Chondrocyte (in vitro differentiated cells): ENCODE results near the gene PPFIA3. TPM values are rescaled to one million over a fixed set of nuclear protein-coding genes. Genes with fewer than 3 reads are reported as not detected.

ENCODE experiments used
- DNase-seq: peaks from one replicate; pipeline ENCODE4 v3.0.0; 2021; ENCODE audit warnings: mixed read lengths, low spot score
- H3K27ac Mint-ChIP-seq: one replicate; pipeline ENCODE4 v1.8.0; 2021; ENCODE audit warnings: mild to moderate bottlenecking, moderate library complexity, mixed read lengths; ENCODE audit not compliant: unreplicated experiment
- H3K27me3 Mint-ChIP-seq: 2 replicates; pipeline ENCODE4 v1.8.0; 2021; ENCODE audit warnings: low read depth, mixed read lengths
- H3K36me3 Mint-ChIP-seq: 2 replicates; pipeline ENCODE4 v1.8.0; 2021; ENCODE audit warnings: low read depth, mixed read lengths
- H3K4me1 Mint-ChIP-seq: 2 replicates; pipeline ENCODE4 v1.8.0; 2021; ENCODE audit warnings: low read depth, mild to moderate bottlenecking, mixed read lengths
- H3K4me3 Mint-ChIP-seq: one replicate; pipeline ENCODE4 v1.8.0; 2021; ENCODE audit warnings: mild to moderate bottlenecking, moderate library complexity, mixed read lengths; ENCODE audit not compliant: unreplicated experiment
- H3K9me3 Mint-ChIP-seq: 2 replicates; pipeline ENCODE4 v1.8.0; 2021; ENCODE audit warnings: low read depth, mixed read lengths
- long read RNA-seq: library from polyadenylated mRNA; stranded (forward); transcript quantifications from one replicate; pipeline ENCODE4 v2.0.0, GENCODE V29; 2021
- total RNA-seq: library from RNA; stranded (reverse); gene quantifications from 3 replicates; pipeline ENCODE4 v1.2.1, GENCODE V29; 2021
- TF ChIP-seq, protein P1 (sequence below): fragments of 200-600 bp; sonication (generic); IDR thresholded peaks from 2 replicates; pipeline ENCODE4 v1.5.0; 2021; ENCODE audit warnings: antibody characterized with exemption, mild to moderate bottlenecking, moderate library complexity

Gene PPFIA3
- total RNA-seq = 12.7 to 14.4 TPM (median 13.9 TPM) in 3 replicates
- long read RNA-seq, partial matches to known transcripts = 7 of 13 reads
- long read RNA-seq, other reads (novel, unspliced or antisense) = 2 of 13 reads

DNA sequence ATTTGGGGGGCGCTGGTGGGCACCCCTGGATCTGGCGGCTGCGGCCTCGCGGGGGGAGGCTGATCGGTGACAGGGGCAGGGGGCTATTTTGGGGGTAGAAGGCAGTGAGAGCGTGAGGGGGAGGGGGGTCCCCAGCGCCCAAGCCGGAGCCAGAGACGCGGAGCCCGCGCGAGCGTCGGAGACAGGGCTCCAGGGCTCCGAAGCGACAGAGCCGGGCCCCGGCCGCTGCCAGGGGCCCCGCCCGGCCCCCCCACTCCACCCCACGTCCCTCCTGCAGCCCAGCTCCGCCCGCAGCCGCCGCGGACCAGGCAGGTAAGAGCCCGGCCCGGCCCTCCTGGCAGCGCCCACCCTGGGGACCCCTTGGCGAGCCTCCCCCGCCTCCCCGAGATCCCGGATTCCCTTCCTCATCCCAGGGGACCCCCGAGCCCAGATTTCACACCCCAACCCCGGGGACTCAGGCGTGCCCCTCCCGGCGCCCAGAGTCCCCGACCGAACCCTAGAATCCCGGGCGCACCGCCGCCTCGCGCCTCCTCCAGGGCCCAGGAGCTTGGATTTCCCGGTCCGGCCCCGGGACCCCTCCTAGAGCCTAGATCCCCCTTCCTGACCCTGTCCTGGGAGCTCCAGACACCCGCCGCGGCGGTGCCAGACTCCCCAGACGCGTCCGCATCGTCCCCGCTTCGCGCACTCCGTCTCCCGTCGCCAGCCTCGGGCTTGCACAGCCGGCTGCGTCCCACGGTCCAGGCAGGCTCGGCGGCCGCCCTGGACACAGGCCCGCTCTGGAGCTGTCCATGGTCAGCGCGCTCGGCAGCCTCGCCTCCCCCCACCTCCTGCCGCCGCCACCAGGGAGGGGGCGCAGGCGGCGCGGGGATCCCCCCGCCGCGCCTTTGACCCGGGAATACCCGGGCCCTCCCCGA lies at the start of gene PPFIA3:
Gene PPFIA3 (plus strand): TSS at position 134 of the 914 bp plus-strand sequence. CDS start 8,330 bp downstream, outside the sequence.
- peak within 1 kb of the TSS; percentile 93 for H3K27ac Mint-ChIP-seq
- TF ChIP-seq, protein P1, sequence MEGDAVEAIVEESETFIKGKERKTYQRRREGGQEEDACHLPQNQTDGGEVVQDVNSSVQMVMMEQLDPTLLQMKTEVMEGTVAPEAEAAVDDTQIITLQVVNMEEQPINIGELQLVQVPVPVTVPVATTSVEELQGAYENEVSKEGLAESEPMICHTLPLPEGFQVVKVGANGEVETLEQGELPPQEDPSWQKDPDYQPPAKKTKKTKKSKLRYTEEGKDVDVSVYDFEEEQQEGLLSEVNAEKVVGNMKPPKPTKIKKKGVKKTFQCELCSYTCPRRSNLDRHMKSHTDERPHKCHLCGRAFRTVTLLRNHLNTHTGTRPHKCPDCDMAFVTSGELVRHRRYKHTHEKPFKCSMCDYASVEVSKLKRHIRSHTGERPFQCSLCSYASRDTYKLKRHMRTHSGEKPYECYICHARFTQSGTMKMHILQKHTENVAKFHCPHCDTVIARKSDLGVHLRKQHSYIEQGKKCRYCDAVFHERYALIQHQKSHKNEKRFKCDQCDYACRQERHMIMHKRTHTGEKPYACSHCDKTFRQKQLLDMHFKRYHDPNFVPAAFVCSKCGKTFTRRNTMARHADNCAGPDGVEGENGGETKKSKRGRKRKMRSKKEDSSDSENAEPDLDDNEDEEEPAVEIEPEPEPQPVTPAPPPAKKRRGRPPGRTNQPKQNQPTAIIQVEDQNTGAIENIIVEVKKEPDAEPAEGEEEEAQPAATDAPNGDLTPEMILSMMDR = peak; percentile 16
- no peaks in the 10 kb centered on the region for H3K27me3 Mint-ChIP-seq
- peak within 1 kb of the TSS; percentile 83 for H3K4me3 Mint-ChIP-seq
- no peaks in the 10 kb centered on the region for H3K9me3 Mint-ChIP-seq
- H3K36me3 Mint-ChIP-seq = no peaks in the 10 kb centered on the region
- DNase-seq = no peak
- peaks cover 27% of the 10 kb centered on the region for H3K4me1 Mint-ChIP-seq

- peaks cover 4% of the 10 kb centered on the region for H3K36me3 Mint-ChIP-seq
- TF ChIP-seq, protein P1 = no peak
- peaks cover 13% of the 10 kb centered on the region for H3K4me1 Mint-ChIP-seq
- H3K4me3 Mint-ChIP-seq = no peak overlapping the region
- H3K27me3 Mint-ChIP-seq = peaks cover 17% of the 10 kb centered on the region
- H3K9me3 Mint-ChIP-seq = peaks cover 6% of the 10 kb centered on the region
- no peak for DNase-seq
- H3K27ac Mint-ChIP-seq = no peak overlapping the region
Measured at GRCh38 chr19:49070416-49070815, 48.9 kb upstream of the PPFIA3 start.

DNA sequence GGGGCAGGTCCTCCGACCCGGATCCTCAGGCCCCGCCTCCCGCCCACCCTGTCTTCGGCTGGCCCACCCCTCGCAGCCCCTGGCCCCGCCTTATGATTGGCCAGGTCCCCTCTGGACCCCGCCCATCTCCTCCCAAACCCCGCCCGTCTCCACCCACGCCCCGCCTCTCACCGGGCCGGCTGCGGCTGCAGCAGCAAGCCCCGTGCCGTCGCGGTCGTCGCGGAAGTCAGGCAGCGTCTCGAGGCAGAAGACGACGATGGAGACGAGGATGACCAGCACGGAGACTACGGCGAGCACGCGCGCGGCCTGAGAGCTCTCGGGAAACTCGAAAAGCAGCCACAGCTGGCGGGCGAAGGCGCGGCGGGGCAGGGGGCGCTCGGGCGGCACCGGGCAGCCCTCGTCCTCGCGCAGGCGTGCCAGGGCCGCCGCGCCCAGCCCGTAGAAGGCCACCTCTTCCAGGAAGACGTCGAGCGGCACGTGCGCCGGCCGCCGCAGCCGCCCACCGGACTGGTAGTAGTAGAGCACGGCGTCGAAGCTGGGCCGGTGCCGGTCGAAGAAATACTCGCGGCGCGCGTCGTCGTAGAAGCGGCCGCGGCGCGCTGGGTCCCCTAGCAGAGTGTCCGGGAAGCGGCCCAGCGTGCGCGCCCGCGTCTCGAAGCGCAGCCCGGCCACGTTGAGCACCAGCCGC lies 47.3 kb upstream of the PPFIA3 start:
- Mint-ChIP-seq H3K27ac (no peak overlapping the region), H3K4me1 (peaks cover 10% of the 10 kb centered on the region), H3K36me3 (peaks cover 4% of the 10 kb centered on the region), H3K4me3 (peak overlapping the region; percentile 33), H3K9me3 (peaks cover 6% of the 10 kb centered on the region), H3K27me3 (peaks cover 16% of the 10 kb centered on the region)
- no peak for DNase-seq
- TF ChIP-seq, protein P1 = peak; percentile 10

DNA sequence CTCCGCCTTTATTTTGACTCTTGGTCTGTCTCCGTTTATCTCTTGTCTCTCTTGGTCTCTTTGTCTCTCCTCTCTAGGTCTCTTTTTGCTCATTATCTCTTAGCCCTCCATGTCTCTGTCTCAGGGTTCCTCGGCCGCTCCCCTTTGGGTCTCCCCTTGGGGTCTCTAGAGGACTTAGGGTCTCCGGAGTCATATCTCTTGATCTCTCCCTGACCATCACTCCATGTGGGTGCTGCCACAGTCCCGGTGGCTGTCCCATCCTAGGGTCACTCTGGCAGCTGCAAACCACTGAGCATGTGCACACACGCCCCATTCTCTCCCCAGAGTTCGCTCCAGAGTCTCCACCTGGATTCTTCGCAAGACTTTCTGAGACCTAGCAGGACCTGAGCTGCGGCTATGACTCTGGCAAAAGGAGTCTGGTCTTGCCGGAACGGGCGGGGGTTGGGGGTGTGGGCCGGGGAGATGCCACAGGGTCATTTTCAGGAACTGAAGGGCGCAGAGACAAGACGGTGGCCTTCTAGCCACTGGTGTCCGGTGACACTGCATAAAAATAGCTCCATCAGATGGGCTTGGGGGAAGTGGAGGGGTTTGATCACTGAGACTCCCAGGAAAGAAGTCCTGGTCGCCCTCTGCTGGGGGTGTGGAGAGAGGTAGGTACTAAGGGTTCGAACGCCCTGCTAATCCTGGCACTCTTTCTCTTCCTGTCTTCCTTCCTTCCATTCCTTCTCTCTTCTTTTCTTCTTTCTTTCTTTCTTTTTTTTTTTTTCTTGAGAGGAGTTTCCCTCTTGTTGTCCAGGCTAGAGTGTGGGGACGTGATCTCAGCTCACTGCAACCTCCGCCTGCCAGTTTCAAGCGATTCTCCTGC lies 45.6 kb upstream of the PPFIA3 start:
- Mint-ChIP-seq H3K4me3 (peak overlapping the region; percentile 69), H3K4me1 (peaks cover 10% of the 10 kb centered on the region), H3K9me3 (peaks cover 6% of the 10 kb centered on the region), H3K27me3 (peaks cover 16% of the 10 kb centered on the region), H3K27ac (no peak overlapping the region), H3K36me3 (peaks cover 4% of the 10 kb centered on the region)
- TF ChIP-seq, protein P1 = peak; percentile 27
- no peak for DNase-seq
